ENCODE measurements around the gene CCDC57.

CCDC57 gene

GRCh38 chr17:82239926-82240505, 27.4 kb upstream of the CCDC57 start:
- TF ChIP-seq, protein P1, sequence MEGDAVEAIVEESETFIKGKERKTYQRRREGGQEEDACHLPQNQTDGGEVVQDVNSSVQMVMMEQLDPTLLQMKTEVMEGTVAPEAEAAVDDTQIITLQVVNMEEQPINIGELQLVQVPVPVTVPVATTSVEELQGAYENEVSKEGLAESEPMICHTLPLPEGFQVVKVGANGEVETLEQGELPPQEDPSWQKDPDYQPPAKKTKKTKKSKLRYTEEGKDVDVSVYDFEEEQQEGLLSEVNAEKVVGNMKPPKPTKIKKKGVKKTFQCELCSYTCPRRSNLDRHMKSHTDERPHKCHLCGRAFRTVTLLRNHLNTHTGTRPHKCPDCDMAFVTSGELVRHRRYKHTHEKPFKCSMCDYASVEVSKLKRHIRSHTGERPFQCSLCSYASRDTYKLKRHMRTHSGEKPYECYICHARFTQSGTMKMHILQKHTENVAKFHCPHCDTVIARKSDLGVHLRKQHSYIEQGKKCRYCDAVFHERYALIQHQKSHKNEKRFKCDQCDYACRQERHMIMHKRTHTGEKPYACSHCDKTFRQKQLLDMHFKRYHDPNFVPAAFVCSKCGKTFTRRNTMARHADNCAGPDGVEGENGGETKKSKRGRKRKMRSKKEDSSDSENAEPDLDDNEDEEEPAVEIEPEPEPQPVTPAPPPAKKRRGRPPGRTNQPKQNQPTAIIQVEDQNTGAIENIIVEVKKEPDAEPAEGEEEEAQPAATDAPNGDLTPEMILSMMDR (IDR thresholded peaks at IDR 0.05; ENCODE audit: borderline replicate concordance, extremely low read depth, low read length, poor library complexity, severe bottlenecking): no peak
- no peak for TF ChIP-seq EZH2 (IDR thresholded peaks at IDR 0.05; ENCODE audit: borderline replicate concordance, low read depth, low read length, severe bottlenecking)
- Histone ChIP-seq H3K4me3 (ENCODE audit: low read depth in 1 of 2, low read length in 2 of 2) (no peak overlapping the region), H2AFZ (ENCODE audit: low read depth, low read length) (no peak overlapping the region), H3K27ac (ENCODE audit: low read length) (peak overlapping the region; percentile 37; the same call in 1 of the 2 replicates), H3K9me3 (ENCODE audit: insufficient read depth, low read length, severe bottlenecking) (no peaks in the 10 kb centered on the region), H3K9ac (ENCODE audit: low read depth, low read length) (no peak overlapping the region), H3K79me2 (ENCODE audit: insufficient read depth, low read length) (peaks cover 17% of the 10 kb centered on the region; the same call in 1 of the 2 replicates), H3K4me1 (ENCODE audit: insufficient read depth, low read length) (0 out of 2 replicates have a peak, but pooled peaks cover 8% of the 10 kb centered on the region), H4K20me1 (ENCODE audit: insufficient read depth, low read length) (peaks cover 54% of the 10 kb centered on the region), H3K4me2 (ENCODE audit: insufficient read depth, low read length) (no peak overlapping the region), H3K36me3 (ENCODE audit: insufficient read depth, low read length) (peaks cover 56% of the 10 kb centered on the region), H3K27me3 (ENCODE audit: insufficient read depth, low read length, poor library complexity) (no peaks in the 10 kb centered on the region)
- ATAC-seq (ENCODE audit: insufficient read depth, low read depth) (no peak), DNase-seq (no peak)

- Histone ChIP-seq H3K27ac (ENCODE audit: low read length) (peak overlapping the region; percentile 37; the same call in 1 of the 2 replicates), H3K27me3 (ENCODE audit: insufficient read depth, low read length, poor library complexity) (no peaks in the 10 kb centered on the region), H3K36me3 (ENCODE audit: insufficient read depth, low read length) (peaks cover 51% of the 10 kb centered on the region), H3K4me2 (ENCODE audit: insufficient read depth, low read length) (no peak overlapping the region), H3K9me3 (ENCODE audit: insufficient read depth, low read length, severe bottlenecking) (no peaks in the 10 kb centered on the region), H2AFZ (ENCODE audit: low read depth, low read length) (no peak overlapping the region), H4K20me1 (ENCODE audit: insufficient read depth, low read length) (peaks cover 49% of the 10 kb centered on the region), H3K4me1 (ENCODE audit: insufficient read depth, low read length) (0 out of 2 replicates have a peak, but pooled peaks cover 8% of the 10 kb centered on the region), H3K79me2 (ENCODE audit: insufficient read depth, low read length) (peaks cover 13% of the 10 kb centered on the region; the same call in 1 of the 2 replicates), H3K4me3 (ENCODE audit: low read depth in 1 of 2, low read length in 2 of 2) (no peak overlapping the region), H3K9ac (ENCODE audit: low read depth, low read length) (no peak overlapping the region)
- DNase-seq (no peak), ATAC-seq (ENCODE audit: insufficient read depth, low read depth) (no peak)
- no peak for TF ChIP-seq EZH2 (IDR thresholded peaks at IDR 0.05; ENCODE audit: borderline replicate concordance, low read depth, low read length, severe bottlenecking)
- TF ChIP-seq, protein P1 (IDR thresholded peaks at IDR 0.05; ENCODE audit: borderline replicate concordance, extremely low read depth, low read length, poor library complexity, severe bottlenecking): no peak
Measured at GRCh38 chr17:82239401-82239925, 26.8 kb upstream of the CCDC57 start.

GRCh38 chr17:82238472-82239201, 26.0 kb upstream of the CCDC57 start:
- peaks cover 5% of the 10 kb centered on the region; the same call in 1 of the 2 replicates for H3K79me2 ChIP-seq (ENCODE audit: insufficient read depth, low read length)
- peaks cover 43% of the 10 kb centered on the region for H3K36me3 ChIP-seq (ENCODE audit: insufficient read depth, low read length)
- no peaks in the 10 kb centered on the region for H3K9me3 ChIP-seq (ENCODE audit: insufficient read depth, low read length, severe bottlenecking)
- no peak overlapping the region for H2AFZ ChIP-seq (ENCODE audit: low read depth, low read length)
- H3K9ac ChIP-seq (ENCODE audit: low read depth, low read length): no peak overlapping the region
- TF ChIP-seq, protein P1 (IDR thresholded peaks at IDR 0.05; ENCODE audit: borderline replicate concordance, extremely low read depth, low read length, poor library complexity, severe bottlenecking): no peak
- no peak for TF ChIP-seq EZH2 (IDR thresholded peaks at IDR 0.05; ENCODE audit: borderline replicate concordance, low read depth, low read length, severe bottlenecking)
- ATAC-seq (ENCODE audit: insufficient read depth, low read depth): peak; percentile 51
- H4K20me1 ChIP-seq (ENCODE audit: insufficient read depth, low read length): peaks cover 41% of the 10 kb centered on the region
- no peak overlapping the region for H3K4me2 ChIP-seq (ENCODE audit: insufficient read depth, low read length)
- no peak overlapping the region for H3K27ac ChIP-seq (ENCODE audit: low read length)
- no peak overlapping the region for H3K4me3 ChIP-seq (ENCODE audit: low read depth in 1 of 2, low read length in 2 of 2)
- DNase-seq: peak; percentile 70
- no peaks in the 10 kb centered on the region for H3K27me3 ChIP-seq (ENCODE audit: insufficient read depth, low read length, poor library complexity)
- 0 out of 2 replicates have a peak, but pooled peaks cover 8% of the 10 kb centered on the region for H3K4me1 ChIP-seq (ENCODE audit: insufficient read depth, low read length)
